ENCODE data around the gene MBD1. TPM values are rescaled to one million over a fixed set of nuclear protein-coding genes. Genes with fewer than 3 reads are reported as not detected.

MBD1 gene
- total and polyA plus RNA-seq, 10 of the 15 experiments (the other 5 are each of a cell fraction or from before 2014, with no cell fraction given): 8.4 to 97.7 (median 59.9) TPM

- in situ Hi-C loops (cut with MboI) (no loop called here), intact Hi-C loops (cut with micrococcal nuclease; ENCODE audit: unreplicated experiment) (no loop called here)
- Histone ChIP-seq H2AFZ (ENCODE audit: control insufficient read depth, low read depth, low read length) (no peak overlapping the region), H3K79me2 (ENCODE audit: control insufficient read depth, insufficient read depth, low read length) (no peaks in the 10 kb centered on the region), H3K4me3 (no peak overlapping the region), H4K20me1 (ENCODE audit: control insufficient read depth, insufficient read depth) (no peaks in the 10 kb centered on the region), H3K4me1 (ENCODE audit: control insufficient read depth, insufficient read depth, low read length) (peaks cover 28% of the 10 kb centered on the region), H3K4me2 (ENCODE audit: control insufficient read depth, insufficient read depth) (no peak overlapping the region), H3K9ac (ENCODE audit: control insufficient read depth, insufficient read depth, low read length) (no peak overlapping the region), H3K27me3 (replicated peaks in 1 of 2; ENCODE audit: control insufficient read depth in 2 of 2, insufficient read depth in 2 of 2, low read length in 1 of 2) (no peaks in the 10 kb centered on the region), H3K36me3 (ENCODE audit: control insufficient read depth in 2 of 2, insufficient read depth in 2 of 2, low read length in 1 of 2) (no peaks in the 10 kb centered on the region), H3K9me3 (replicated peaks; ENCODE audit: control insufficient read depth, insufficient read depth, low read length) (peaks cover 10% of the 10 kb centered on the region; the same call in 2 of the 3 replicates), H3K27ac (ENCODE audit: control insufficient read depth, insufficient read depth) (no peak overlapping the region)
- DNase-seq (ENCODE audit: low read depth, low spot score) (no peak), ATAC-seq (no peak), FAIRE-seq (no peak)
- ChIA-PET POLR2A (no interaction called here), SMC1A (ENCODE audit: uncharacterized antibody, unreplicated experiment) (no interaction called here), RAD21 (ENCODE audit: unreplicated experiment) (no interaction called here), CTCF (no interaction called here)
- no peak for TF ChIP-seq TCF7 (IDR thresholded peaks at IDR 0.05; ENCODE audit: borderline replicate concordance)
- TF ChIP-seq MAX (IDR thresholded peaks at IDR 0.05; ENCODE audit: low read depth, low read length): no peak
- no peak for TF ChIP-seq SMC3 (IDR thresholded peaks at IDR 0.05; ENCODE audit: borderline replicate concordance, low read length)
- TF ChIP-seq RFX5 (IDR thresholded peaks at IDR 0.05; ENCODE audit: low read depth, low read length): no peak
- TF ChIP-seq GABPA (IDR thresholded peaks at IDR 0.05; ENCODE audit: low read depth): no peak
- no peak for TF ChIP-seq IKZF2 (IDR thresholded peaks at IDR 0.05)
- no peak for TF ChIP-seq RAD21 (IDR thresholded peaks at IDR 0.05; ENCODE audit: insufficient read depth, low read depth, low read length)
- TF ChIP-seq MEF2A (IDR thresholded peaks at IDR 0.05; ENCODE audit: insufficient read depth, low read depth, low read length): no peak
- no peak for TF ChIP-seq IRF4 (IDR thresholded peaks at IDR 0.05; ENCODE audit: low read depth, low read length)
- no peak for TF ChIP-seq CEBPB (IDR thresholded peaks at IDR 0.05; ENCODE audit: borderline replicate concordance in 1 of 2, low read depth in 2 of 2, low read length in 2 of 2)
- no peak for TF ChIP-seq CHD1 (IDR thresholded peaks at IDR 0.05; ENCODE audit: low read depth, low read length)
- TF ChIP-seq ZSCAN29 (IDR thresholded peaks at IDR 0.05): no peak
- no peak for TF ChIP-seq POLR2AphosphoS5 (IDR thresholded peaks at IDR 0.05; ENCODE audit: low read length)
- BruUV-seq (replicated peaks): no TSS peak
Measured at GRCh38 chr18:50330176-50330575, 48.9 kb upstream of the MBD1 start.

Measured in GM12878 (cell line).